GM04504 (cell line): Measurements from ENCODE around the gene SIK3.
"Not testable (repeated sequence)": the region's sequence is repeated elsewhere in the genome, so short reads cannot be mapped to it uniquely, and the experiment has no call there.

Source experiments
- DNase-seq: peaks from one replicate; pipeline ENCODE4 v3.0.0-alpha.2; 2012; ENCODE audit warnings: low read depth

The SIK3 gene

DNA sequence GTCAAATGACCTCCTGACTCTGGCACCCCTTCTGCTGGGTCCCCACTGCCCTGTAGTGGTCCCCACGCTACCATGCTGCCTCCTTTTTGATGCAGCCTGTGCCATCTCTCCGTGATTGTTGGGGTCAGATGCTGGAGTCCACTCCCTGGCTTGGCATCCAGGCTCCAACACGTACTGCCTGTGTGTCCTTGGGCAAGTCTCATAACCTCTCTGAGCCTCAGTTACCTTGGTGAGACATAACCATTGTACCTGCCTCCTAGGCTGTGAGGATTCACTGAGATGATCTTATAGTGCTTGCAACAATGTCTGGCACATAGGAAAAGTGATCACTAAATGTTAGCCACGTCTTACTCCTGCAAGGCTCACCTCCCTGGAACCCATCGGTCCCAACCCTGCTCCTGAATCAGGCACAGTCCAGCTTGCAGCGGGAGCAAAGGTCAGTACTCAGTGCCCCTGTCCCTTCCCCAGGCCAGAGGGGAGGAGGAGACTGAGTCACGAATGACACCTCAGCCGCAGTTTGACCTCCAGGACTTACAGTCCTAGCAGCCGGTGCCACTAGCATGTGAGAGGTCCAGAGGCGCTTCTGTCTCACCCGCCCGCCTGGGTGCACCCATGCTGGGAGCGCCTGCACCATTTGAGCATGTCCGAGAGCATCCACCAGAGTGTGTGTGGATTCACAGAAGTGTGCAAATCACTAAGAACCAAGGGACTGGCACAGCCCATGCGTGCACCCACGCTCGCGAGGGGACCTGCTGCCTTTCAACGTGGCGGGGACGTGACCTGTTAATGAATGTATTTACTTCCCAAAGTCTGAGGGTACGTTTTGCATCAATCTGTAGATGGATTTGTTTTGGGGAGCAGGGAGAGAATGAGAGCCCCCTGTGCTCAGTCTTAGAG, 272.1 kb downstream of the SIK3 start:
- no peak for DNase-seq

DNA sequence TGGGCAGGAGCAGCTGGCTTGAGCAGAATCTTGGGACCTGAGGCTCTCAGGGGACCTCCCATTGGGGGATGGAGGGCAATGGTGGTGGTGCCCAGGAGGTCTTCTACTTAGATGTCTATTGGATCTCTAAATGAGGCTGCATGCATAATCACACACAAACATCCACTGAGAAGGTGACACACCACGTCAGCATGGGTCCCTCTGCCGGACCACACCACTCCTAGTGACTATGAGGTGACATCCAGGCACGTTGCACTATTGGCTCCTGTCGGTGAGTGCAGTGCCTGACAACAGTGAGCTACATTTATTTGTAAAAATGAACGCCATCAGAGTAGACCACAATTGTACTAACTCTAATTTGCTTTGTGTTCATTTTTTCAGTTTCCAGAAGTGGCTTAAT, 272.8 kb downstream of the SIK3 start:
- no peak for DNase-seq

DNA sequence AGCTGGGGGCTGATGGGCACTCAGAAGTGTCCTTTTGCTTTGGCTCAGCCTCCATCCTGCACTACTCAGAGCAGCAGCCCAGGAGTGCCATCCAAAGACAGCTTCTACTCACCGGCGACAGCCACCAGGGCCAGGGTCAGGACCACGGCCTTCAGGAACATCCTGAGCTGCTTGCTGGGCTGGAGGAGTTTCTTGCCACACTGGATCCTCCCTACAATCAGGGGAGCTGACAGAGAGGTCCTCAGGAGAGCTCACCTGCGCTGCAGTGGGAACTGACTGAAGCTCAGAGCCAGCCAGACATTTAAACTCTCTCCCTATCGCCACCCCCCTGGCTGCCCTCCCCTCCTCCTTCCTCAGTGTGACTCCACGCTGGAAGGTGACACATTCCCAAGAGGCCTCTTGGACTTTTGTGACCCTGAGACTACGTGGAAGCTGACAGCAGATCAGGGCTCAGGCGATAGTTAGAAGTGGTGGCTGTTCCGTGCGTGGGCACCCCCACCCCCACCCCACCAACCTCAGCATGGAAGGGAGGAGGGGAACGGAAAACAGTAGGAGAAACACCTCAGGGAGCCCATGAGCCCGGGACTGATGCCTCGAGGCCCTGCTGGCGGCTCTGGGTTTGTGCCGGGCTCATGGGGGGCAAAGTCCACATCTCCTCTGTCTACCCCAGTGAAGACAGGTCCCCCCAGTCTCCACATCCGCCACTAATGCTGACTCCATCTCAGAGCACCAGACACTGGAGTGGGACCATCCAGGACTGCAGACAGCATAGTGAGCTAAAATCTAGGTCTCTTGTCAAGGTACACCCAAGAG, 275.0 kb downstream of the SIK3 start, which contains the start of gene APOA4:
TSS of gene APOA4 (minus strand) at position 274 of the 813 bp plus-strand sequence. CDS start at position 161, 113 bp downstream.
- DNase-seq: no peak

DNA sequence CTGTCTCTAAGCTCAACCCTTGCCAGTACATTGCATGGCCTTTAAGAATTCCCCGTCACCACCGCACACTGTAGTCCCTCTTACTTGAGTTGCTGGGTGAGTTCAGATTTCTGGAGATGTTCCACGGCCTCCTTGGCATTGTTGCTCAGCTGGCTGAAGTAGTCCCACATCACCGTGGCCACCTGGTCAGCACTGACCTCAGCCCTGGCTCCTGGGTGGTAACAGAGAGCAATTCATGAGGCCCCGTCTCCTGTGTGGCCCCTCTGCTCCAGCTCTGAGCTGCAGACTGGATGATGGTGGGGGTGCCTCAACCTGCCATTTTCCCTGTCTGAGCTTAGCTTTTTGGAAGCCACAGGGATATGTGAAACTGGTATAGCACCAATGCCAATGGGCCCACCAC, 275.7 kb downstream of the SIK3 start:
- DNase-seq: no peak

DNA sequence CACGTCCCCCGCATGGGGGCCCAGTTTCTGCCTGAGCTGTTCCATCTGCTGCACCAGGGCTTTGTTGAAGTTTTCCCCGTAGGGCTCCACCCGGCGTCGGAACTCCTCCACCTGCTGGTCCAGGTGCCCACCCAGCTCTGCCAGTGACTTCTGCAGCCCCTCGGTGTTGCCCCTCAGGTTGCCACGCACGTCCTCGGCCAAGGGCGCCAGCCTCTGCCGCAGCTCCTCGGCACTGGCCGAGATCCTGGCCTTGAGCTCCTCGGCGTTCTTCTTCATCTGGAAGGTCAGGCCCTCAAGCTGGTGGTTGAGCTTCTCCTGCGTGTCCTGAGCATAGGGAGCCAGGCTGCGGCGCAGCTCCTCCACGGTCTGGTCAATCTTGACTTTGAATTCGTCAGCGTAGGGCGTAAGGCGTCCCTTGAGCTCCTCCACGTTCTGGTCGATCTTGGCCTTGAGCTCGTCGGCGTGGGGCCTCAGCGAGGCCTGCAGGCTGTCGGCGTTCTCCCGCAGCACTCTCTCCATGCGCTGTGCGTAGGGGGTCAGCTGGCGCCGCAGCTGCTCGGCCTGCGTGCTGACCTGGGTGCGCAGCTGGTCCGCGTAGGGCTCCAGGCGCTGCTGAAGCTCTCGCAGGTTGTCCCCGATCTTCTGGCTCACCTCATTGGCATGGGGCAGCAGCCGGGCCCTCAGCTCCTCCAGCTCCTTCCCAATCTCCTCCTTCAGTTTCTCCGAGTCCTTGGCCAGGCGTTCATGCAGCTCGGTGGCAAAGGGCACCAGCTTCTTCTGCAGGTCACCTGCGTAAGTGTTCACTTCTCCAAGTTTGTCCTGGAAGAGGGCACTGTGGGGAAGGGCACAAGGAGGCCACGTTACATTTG, 276.9 kb downstream of the SIK3 start:
- DNase-seq: no peak

DNA sequence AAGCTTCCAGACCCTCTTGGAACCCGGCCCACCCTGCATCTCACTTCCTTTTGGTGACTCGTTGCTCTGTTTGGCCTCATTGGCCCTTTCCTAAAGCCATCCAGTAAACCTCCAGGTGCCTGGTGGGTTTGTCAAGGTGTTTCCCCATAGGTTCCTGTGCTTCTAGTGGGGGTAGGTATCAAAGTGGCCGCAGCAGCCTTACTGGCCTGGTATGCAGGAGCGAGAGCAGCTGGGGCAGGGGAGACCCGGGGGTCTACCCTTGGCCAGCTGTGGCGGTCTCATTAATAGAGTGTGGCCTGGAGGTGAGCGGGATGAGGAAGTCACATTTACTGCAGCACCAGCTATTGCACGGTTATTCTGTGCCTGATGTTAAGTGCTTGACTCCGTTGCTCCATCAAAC, 279.2 kb downstream of the SIK3 start:
- DNase-seq: no peak

DNA sequence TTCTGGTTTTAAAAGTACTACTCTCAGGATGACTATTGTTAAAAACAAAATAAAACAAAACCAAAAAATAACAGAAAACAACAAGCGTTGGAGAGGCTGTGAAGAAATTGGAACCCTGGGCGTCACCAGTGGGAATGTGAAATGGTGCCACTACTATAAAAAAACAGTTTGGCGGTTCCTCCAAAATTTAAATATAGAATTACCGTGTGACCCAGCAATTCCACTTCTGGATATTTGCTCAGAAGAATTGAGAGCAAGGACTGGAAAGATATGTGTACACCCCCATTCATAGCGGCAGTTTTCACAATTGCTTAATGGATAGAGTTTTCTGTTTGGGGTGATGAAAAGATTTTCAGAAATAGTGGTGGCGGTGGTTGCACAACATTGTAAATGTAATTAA, 283.7 kb downstream of the SIK3 start:
- no peak for DNase-seq

DNA sequence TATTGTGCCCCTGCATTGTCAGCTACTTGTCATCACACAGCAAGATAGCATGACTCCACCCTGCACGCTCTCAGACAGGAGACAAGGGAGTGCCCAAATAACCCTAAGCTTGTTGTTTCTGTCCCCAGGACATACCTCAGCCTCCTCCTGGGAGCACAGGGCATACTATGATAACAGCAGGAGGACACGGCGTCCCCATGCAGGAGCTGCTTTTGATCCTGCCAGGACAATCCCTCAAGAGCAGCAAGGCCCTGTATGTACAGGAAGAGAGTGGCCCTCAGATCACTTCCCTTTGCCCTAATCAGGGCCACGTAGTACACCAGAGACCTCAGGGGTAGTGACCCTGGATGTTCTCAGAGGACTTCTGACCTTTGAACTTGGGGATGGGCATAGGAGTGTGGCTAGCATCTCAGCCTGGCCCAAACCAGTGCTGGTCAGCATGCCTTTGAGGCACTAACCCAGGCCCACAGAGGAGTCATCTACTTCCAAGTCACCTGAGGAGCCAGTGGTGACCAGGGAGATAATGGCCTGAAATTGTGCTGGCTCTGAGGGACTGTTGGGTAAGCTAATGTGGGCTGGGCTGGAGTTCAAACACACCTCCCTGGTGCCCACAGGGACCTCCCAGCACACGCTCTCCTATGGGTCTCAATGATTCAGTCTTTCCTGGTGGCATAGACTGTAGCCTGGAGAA, 284.3 kb downstream of the SIK3 start:
- no peak for DNase-seq

DNA sequence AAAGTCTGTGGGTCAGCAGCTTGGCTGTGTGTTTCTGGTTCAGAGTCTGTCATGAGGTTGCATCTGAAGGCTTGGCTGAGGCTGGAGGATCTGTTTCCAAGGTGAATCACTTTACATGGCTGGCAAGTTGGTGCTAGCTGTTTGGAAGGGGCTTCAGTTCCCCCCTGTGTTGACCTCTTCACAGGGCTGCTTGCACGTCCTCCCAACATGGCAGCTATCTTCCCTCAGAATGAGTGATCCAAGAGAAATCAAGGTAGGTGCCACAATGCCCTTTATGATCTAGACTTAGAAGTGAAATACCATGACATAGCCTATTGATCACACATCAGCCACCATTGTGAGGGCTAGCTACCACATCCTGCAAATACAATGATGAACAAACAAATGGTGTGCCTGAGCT, 285.1 kb downstream of the SIK3 start:
- DNase-seq: no peak

DNA sequence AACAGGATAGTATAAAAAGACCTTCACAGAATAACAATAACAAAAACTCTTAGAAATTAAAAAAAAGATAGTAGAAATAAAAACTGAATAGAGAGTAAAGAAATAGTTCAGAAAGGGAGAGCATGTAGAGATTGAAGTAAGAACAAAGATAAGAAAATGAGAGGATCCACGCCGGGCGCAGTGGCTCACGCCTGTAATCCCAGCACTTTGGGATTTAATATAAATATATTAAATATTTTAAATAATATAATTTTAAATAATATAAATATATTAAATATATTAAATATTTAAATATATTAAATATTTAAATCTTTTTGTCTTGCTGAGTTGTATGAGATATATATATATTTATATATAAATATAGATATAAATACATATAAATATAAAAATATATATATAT, 286.1 kb downstream of the SIK3 start:
- no peak for DNase-seq

DNA sequence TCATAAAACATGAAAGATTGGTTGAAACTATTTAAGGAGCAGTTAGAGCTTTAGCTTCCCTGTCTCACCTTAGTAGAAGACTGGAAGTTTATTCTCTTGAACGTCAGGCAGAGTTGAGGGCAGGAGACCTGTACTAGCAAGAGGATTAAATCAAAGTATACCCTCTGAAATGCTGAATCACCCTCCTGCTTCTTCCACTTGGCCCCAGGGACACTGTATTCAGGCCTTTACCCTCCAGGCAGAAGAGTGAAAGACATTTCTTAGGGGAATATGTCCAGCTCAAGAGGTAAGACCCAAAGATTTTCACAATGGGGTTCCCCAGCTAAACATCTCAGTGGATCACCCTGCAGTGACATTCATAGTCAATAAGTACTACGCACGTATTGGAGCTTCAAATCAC, 287.0 kb downstream of the SIK3 start:
- no peak for DNase-seq

DNA sequence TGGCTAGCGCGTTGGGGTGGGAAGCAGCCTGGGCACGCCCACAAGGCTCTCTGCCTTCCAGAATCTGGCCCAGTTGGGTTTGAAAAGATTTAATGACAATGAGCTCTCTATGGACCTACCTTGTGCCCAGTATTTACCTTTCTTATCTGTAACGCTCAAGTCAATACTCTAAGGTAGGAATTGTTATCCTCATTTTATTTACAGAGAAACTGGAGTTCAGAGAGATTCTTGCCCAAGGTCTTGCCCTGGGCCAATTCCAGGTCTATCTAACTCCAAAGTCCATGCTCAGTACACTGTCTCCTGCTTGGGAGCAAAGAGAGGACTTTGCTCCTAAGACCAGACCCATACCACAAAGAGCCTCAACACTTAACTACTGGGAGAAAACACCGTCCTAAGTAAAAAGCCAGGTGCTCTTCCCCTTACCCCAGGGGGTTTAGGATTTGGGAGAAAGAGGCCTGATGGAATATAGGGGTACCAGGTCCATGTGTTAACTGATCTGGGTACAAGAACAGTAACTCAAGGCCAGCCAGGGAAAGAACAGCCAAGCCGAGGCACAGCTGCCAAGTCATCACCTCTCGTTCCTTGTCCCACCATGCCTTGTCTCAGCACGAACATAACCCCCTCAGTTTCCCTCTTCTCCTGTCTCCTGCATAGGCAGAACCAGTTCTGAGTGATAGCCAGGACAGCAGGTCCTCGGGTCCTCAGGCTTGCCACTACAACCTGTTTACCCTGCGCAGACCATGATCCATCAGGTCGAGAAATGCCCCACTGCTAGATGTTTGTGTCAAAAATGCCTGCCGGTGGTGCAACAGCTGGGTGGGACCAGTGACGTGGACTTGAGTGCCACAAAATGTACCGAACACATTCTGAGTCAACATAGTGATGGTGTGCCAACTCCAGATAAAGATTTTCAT, 289.7 kb downstream of the SIK3 start:
- DNase-seq: no peak

DNA sequence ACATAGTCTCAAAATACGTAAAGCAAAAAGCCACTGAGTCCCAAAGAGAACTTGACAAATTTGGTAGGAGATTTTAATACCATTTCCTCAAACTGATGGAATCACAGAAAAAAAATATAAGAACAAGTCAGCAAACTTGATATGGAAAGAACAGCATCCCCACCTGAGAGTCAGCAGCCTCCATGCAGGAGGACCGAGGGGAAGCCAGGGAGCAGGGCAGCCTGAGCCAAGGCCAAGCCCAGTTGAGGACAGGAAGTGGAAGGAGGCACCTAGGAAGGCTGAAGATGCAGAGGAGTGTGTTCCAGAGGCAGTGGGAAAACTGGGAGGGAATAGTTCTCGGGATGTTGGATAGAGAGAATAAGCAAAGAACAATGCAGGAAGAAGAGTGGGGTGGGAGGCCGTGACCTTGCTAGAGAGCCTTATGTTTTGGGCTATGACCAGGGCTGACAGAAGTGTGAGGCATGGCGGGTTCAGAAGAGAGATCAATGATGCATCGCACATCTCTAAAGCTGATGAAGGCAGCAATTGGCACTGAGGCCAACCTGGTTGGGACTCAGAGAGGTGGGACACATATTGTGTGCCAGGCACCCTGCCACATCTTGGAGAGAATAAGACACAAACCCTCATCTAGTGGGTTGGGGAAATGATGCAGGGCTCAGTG, 290.5 kb downstream of the SIK3 start:
- DNase-seq: no peak

DNA sequence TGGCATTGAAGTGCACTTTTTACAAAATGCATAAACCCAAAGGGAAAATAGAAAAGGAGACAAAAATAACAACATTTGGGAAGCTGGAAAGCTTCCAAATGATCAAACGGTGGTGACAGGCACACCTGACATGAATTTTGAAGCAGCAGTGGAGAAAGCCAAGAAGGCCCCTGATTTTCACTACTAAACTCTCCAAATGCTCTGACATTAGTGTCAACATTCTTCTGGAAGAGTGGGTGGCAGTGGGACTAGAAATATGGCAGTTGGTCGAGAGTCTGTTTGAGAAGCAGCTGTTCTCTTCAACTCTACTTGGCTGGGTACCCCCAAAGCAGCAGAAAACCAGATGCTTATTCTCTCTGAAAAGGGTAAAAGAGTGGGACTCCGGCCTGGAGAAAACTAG, 294.2 kb downstream of the SIK3 start:
- DNase-seq: no peak

DNA sequence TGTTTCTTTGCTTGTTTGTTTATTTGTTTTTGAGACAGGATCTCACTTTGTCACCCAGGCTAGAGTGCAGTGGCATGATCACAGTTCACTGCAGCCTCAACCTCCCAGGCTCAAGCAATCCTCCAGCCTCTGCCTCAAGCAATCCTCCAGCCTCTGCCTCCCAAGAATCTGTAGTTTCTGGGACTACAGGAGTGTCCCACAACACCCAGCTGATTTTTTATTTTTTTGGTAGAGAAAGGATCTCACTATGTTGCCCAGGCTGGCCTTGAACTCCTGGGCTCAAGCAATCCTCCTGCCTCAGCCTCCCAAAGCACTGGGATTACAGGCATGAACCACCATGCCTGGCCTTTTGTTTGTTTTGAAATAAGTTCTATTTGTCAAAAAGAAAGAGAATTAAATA, 296.6 kb downstream of the SIK3 start:
- DNase-seq: not testable (repeated sequence)

DNA sequence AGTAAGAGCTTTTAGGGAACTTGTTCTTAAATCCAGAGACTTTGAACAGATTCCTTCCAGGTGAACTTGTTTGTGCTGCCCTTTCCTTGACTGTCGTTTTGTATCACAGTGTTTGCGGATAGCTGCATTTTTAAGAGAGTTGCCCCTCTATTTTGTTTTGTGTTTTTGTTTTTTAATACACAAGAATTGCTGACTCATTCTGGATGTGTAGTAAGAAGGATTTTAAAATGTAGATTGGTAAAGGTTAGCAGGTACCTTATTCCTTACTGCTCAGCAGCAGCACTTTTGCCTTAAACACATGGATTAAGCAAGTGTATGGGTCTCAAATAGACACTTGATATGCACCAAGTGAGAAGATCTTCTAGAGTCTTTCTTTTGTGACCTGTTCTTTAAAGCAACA, 297.6 kb downstream of the SIK3 start:
- no peak for DNase-seq

DNA sequence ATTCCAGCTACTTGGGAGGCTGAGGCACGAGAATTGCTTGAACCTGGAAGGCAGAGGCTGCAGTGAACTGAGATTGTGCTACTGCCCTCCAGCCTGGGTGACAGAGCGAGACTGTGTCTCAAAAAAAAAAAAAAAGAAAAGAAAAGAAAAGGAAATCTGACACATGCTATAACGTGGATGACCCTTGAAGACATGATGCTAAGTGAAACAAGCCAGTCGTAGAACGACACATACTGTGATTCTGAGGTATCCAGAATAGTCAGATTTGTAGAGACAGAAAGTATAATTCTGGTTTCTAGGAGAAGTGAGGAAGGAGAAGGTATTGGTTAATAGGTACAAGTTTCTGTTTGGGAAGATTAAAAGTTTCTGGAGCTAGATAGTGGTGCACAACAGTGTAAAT, 299.9 kb downstream of the SIK3 start:
- no peak for DNase-seq

DNA sequence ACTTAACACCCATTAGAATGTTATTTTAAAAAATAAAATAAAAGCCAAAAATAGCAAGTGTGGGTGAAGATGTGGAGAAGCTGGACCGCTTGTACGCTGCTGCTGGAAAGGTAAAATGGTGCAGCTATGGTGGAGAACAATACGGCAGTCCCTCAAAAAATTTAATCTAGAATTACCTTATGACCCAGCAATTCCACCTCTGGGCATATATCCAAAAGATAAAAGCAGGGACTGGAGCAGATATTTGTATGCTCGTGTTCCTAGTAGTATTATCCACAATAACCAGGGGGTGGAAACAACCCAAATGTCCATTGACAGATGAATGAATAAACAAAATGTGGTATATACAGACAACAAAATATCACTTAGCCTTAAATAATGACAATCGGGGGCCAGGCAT, 300.4 kb downstream of the SIK3 start:
- DNase-seq: no peak

DNA sequence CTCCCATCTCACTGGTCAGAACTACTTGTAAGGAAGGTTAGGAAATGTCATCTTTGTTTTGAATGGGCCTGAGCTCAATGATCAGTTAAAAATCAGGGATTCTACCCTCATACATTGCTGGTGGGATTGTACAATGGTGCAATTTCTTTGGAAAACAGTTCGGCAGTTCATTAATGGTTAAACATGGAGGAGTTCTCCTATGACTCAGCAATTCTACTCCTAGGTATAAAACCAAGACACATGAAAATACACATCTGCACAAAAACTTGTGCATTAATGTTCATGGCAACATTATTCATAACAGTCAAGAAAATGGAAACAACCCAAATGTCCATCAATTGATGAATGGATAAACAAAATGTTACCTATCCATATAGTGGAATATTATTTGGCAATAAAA, 301.7 kb downstream of the SIK3 start:
- no peak for DNase-seq

DNA sequence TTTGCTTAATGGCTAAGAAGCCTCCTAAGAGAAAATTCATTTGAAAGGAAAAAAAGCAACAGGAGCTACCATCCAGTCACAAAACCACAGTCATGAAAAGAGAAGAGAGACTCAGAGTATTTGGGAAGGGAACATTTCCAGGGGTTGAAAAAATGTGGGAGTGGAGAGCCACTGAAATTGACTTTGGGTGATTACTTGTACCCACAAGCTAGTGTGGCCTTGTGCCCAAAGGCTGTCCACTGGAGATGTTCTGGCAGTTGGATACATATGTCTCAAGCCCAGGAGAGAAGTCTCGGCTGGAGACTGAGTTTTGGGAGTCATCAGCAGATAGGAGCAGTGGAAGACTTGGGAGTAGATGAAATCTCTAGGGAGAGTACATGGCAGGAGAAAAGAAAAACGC, 303.4 kb downstream of the SIK3 start:
- DNase-seq: no peak
